NCI-H345 treated with DMSO at 0.1 percent for 48 hours (cell line): ENCODE data around the gene KCNH5.

Experiments used
- DNase-seq: peaks from one replicate; lab custom pipeline; 2025; ENCODE audit not compliant: unreplicated experiment; lab: John Stamatoyannopoulos, UW

The KCNH5 gene

DNA sequence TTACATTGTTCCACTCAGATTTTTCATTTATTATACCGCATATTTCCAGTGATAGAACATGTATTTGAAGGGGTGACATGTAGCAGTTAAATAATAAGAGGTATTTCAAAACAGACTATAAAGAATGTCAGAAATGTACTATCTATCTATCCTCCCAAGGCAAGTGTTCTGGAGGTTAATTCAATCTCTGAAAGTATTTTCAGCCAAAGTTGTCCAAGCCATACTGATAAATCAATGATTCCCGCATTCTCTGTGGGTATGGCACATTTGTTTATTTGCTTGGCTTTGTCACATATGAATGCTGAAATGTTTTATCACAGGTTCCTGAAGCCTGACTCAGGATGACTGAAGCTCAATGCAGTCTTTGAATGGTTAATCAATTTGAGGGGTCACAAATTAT, 35.8 kb downstream of the KCNH5 start:
- no peak for DNase-seq

DNA sequence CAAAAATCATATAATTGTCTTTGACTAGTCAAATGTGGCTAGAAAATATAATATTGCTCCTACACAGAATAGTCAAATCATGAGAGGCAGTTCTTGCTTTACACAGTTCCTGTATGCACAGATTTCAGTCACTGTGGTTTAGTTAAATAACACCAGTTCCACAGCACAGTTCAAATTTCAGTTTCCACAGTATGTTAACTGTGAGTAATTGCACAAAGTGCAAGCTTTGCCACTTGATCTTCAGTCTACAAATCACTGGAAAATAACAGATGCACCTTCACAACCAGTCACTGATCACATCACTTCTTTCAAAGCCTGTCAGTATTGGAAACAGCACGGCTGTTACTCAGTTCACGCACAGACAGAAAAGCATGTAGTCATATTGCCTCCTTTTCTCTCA, 38.7 kb downstream of the KCNH5 start:
- DNase-seq, result no peak

DNA sequence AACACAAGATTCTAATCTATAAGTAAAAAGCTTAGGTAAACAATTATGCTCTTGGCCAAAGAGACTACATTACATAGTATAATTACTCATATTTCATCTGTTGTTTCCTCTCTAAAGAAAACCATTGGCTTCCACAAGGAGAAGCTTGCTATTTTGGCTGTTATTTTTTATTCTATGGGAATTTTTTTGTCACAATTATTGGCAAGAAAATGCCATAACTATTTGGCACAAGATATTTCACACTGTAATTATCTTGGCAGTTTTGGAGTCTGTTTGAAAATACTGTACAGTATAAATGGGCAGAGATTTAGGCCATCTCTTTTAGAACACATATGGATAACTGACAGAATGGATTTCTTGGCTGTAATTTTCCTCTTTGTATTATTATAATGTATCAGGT, 51.2 kb downstream of the KCNH5 start:
- no peak for DNase-seq

DNA sequence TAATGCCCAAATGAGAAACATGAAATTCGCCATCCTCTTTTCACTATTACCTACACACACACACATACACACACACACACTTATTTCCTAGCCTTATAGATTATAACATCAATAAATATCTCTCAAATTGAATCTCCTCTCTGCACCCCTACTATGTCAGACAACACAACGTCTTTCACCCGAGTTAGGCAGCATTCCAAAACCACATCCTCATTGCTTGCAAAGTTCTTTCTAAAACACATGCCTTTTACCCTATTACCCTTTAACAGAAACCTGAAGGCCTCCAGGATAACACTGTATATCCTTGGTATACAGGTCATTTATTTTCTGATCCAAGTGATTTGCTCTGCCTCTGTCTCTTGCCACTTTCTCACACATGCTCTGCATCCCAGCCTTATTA, 56.3 kb downstream of the KCNH5 start:
- DNase-seq, result no peak

DNA sequence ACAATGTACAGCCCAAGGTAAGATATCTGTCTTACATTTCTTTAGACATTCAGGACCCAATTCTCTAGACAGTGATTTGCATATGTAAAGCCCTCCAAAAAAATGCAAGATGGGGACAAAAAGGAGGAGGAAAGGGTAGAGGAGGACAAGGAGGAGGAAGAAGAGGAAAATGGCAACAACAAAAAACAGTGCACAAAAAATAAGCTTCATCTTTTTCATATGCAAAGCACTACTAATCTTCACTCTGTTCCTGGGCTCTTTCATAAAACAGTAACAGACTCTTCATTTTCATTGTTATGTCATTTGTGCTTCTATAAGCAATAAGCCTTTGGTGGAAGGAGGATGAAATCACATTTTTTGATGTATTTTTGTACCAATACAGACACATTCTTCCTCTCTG, 61.4 kb downstream of the KCNH5 start:
- no peak for DNase-seq

DNA sequence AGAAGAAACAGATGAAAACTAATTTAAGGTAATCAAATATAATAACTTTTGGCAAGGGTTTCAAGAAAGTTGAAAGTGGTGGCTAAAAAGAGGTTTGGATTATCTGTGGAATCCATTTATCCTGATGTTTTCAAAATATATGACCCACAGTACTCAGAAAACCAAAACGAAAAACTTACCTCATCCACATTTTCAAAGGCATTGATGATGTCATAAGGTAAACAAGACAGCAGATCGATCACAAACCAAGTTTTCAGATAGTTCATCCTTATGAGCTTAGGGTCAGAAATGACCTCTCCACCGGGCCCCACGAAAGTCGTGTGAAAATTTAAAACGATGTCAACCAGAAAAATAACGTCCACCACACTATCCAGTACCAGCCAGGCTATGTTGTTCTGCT, 64.6 kb downstream of the KCNH5 start:
- DNase-seq, result no peak

DNA sequence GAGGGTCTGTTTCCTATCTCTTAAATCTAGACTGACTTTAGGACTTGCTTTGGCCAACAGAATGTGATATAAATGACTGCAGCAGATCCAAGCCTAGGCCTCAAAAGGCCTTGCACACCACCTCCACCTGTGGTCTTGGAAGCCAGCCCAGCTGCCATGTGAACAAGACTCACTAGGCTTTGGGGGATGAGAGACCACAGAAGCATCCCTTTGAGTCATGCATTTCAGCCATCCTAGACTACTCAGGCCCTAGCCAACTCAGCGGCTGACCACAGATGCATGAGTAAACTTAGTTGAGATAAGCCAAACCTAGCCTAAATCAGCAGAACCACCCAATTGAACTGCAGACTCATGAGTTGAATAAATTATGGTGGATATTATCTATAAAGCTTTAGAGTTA, 87.7 kb downstream of the KCNH5 start:
- DNase-seq, result no peak

DNA sequence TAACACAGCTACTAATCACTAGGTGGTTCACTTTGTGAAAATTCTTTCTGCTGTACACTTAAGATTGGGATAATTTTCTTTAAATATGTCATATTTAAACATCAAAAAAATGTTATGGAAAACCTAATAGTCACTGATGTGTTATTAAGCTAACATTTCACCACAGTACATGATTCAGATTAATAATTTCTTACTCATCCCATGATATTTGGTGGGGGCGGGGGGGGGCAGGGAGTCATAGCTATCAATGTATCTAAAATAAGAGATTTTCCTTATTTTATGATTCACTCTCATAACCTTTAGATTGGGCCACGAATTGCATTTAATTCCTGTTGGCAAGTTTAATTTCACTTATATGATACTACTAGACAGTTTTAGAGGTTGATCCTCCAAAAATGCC, 88.8 kb downstream of the KCNH5 start:
- no peak for DNase-seq

DNA sequence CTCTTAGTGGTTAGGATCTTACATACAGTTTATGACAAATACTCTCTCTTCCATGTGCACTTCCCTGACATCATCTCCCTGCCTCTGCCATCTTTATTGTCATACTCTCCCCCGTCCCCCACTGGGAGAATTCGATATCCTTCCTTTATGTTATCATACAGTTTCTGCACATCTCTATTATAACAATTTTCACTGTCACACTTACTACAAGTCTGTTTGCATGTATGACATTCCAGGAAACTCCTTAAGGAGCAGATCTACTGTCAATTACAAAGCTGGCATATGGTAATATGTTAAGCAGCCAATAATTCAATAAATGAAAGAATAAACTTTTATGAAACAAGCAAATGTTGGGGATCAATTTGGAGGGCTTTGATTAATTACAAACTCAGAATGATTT, 91.1 kb downstream of the KCNH5 start:
- DNase-seq, result no peak

DNA sequence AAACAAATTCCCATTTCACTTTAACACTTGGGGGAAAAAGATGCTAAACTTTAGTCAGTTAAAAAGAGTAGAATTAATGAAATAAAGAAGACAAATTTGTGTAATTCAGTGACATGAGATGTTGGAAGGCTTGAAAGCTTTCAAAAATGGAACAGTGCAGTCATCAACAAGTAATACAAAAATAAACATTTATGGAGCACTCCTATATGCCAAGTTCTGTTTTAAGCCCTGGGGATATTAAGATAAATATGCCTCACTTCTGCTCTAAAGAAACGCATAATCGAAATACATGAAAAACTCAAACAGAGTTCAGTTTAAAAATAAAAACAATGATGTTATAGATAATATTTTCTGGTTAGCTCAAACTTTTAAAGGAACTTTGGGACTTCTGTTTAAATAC, 93.0 kb downstream of the KCNH5 start:
- no peak for DNase-seq

DNA sequence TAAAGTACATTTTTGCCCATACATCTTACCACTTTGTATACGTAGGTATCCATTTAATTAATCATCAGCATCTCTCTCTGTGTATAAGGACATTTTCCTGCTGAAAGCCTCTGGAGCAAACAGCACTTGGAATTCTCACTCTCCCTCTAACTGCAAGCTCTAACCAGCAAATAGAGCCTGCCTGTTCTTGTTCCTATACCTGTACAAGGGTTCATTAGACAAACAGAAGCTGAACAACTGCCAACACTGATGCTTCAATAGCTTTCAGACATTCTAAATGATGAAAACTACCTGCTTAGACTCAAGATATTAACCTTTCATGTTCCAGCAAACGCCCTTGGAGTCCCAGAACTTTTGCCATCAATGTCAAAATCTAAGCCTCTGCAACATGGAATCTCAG, 98.0 kb downstream of the KCNH5 start:
- no peak for DNase-seq

DNA sequence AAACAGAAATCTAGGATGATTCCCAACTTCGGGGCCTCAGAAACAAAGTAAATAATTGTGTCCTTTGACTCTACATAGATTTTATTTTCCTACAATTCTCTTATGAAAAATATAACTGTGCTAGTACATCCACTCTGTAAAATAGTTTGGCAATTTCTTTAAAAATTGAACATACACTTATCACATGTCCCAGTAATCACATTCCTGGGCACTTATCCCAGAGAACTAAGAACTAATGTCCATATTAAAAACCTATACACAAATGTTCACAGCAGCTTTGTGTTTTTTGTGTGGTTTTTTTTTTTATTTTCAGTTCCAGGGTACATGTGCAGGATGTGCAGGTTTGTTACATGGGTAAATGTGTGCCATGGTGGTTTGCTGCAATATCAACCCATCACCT, 99.0 kb downstream of the KCNH5 start:
- DNase-seq, result no peak

DNA sequence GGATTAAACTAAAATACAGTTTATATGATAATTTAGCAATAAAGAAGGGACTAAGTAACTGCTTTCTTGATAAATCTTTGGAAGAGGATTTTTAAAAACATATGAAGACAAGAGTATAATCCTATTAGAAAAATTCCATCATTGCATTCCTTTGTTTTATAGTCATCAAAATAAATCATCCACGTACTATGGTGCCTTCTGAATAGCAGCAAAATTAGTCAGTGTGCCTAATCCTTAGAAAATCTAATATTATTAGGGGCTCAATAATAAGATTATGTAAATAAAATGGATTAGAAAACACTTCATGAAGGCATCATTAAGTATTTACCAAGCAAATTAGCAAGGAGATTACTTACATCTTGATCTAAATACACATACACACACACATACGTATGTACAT, 102.1 kb downstream of the KCNH5 start:
- no peak for DNase-seq

DNA sequence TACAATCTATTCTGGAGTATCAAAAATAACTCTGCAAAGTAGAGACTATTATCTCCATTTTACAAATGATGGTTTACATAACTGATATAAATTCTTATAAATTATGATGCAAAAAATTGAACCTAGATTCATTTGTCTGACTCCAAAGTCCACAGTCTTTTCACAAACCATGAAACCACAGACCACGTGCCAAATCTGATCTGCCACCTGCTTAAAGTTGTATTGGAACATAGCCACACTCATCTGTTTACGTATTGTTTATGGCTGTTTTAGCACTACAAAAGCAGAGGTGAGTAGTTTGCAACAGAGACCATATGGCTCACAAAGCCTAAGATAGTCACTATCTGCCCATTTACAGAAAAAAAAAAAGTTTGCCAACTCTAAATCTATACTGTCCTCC, 105.3 kb downstream of the KCNH5 start:
- no peak for DNase-seq

DNA sequence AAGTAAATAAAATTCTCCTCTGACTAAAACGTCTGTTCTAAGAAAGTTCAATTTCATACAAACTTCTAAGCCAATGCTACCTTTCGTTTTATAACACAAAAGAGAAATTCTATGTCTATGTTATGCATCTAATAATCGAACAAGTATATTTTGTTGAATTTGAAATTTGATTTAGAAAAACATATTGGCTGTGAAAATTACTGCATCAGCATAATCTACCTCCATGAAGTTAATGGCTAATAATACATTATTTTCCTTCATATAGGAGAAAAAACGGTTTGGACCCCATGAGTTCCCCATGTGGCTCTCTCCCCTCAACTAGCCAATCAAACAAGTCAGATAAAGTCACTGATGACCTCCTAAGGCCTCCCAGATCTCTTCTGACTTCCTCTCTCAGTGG, 106.5 kb downstream of the KCNH5 start:
- DNase-seq, result no peak

DNA sequence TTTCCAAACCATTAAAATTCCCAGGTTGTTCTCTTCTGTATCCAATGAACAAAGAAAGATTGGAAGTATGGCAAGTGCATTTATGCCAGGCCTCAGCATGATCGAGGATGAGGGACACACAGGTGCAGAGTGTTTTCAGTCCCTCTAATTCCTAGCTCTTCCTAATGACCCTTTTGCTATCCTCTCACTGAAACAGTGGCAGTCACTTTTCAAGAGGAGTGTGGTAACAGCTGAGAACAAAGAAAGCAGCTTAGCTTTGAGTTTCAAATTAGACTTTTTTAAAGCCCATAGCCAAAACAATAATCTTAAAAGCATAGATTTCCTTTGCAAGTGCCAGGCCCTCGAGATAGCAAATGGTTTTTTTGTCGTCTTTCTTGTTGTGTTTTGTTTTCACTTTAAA, 110.8 kb downstream of the KCNH5 start:
- no peak for DNase-seq

DNA sequence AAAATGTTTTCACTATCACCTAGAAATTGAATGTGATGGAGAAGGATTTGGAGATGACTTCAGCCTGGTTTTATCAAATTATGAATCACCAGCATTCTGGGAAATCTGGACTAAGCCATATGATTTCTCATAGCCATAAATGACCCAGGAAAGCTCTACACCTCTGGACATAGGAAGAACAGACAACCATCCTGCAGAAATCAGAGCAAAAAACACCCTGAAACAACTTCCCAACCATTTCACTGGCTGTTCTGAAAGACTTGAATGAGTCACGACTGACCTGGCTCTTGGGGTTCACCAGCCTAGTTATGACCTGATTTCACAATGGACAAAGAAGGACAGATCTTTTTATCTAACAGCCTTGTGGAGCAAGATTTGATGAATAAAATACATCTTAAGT, 123.8 kb downstream of the KCNH5 start:
- DNase-seq, result no peak

DNA sequence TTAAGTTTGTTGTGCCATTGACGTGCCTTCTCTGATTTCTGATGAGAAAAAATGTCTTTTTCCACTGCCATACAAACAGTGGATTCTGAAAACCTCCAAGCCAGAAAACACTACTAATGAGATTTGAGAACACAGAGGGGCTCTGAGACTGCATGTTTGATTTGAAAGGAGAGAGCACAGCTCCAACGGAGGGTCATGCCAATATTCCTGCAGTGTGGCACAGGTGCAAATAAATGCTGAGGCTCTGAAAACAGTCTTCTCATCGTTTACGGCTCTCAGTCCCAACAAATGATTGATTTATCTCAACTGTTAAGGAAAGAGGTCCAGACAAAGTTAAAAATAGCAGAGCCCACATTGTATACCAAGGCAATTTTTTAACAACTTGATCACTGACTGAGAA, 128.7 kb downstream of the KCNH5 start:
- DNase-seq, result no peak

DNA sequence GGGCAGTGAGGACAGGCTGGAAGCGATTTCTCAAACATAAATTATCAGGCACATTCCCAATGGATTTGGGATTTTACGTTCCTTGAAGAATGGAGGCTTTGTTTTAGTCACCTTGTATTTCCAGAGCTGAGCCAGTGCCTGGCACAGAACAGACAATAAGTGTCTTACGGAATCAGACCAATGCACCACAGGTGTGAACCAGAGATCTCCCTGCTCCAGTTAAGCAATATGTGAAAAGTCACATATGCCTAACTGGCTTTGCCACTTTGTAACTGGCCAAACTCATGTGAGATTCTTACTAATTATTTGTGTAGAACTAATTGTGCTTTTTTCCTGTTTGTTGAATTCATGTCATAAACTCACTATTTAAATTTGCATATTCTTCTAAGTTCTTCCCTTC, 130.4 kb downstream of the KCNH5 start:
- DNase-seq, result no peak

DNA sequence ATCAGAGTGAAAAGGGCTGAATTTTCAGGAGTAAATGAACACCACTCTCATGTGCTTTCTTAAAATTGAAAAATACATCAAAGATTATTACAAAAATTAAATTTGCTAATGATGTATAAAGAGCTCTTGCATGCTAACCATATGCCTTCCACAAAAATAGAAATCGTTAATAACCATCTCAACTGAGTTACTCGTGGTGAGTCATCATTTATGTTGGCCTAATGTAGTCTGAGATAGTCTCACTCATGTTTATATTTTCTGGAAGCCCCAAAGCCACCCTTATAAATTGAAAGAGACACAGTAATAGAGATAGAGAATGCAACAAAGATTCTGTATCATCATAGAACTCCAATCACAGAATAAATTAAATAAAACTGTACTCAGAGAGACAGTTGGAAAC, 131.2 kb downstream of the KCNH5 start:
- no peak for DNase-seq

DNA sequence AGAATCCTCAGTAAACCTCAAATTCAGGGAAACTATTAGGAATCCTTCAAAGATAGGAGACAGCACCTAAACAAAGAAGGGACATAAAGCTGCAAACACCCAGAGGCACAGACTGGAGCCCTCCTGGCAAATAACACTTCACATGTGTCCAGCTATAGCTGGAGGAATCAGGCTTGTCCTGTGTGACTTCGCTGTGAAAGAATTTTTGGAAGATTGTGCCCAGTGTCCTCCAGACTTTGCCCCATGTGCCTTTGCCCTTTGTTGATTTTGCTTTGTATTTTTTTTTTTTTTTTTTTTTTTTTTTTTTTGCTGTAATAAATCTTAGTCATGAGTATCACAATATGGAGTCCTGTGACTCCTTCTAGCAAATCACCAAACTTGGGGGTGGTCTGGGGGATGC, 136.8 kb downstream of the KCNH5 start:
- no peak for DNase-seq

DNA sequence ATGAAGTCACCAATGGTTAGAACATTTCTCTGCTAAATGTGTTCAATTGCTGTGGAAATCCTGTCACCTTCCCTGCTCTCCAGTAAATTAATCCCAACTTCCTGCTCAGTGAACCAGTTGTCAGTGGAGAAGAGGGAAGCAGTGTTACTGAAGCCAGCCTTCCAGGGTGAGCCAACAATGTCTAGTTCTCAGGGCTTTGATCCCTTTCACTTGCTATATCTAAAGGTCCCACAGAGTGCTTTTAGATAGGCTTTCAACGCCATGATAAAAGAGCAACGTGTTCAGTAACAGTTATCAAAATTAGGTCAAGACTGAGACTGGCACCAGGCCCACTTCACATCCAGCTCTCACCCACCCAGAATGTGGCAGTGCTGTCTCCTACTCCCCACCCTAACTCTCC, 139.7 kb downstream of the KCNH5 start:
- DNase-seq, result no peak

DNA sequence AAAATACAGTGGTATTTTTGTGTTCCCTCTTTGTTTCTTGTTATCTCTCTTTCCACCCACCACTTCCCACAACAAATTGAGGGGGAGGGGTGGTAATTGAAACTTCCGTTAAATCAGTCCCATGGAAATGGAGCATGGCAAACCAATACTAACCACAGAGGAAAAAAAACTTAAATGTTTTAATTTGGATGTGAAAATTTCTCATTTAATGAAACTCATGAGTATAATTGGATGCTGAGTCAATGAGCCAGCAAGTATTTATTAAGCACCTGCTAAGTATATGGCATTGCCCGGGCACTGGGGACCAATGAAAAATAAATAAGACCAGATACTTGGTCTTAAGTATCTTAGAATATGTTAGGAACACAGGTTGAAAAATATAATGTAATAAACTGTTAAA, 147.5 kb downstream of the KCNH5 start:
- DNase-seq, result no peak

DNA sequence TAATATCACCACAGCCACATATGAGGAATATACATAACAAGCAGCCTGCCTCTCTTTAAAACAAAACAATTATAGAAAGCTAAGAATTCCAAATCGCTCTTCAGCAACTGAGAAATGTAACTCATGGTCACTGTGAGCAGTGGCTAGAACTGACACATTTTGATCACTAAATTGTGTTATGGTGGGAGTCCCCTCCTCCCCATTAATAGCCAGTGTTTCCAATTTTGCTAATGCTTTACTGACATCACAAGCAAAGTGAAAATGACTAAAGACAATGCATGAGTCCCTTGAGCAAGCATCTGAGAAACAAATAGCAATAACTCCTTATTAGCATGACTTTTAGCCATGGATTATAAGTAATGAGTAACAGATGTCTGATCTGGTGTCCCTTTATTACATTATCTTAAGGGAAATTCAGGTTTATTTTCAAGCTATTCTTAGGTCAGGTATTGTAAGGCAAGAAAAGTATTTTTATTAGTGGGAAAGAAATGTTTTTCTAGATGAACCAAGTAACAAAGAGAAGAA, 148.3 kb downstream of the KCNH5 start:
- no peak for DNase-seq
